ENCODE measurements around the gene RIMS3. TPM values are rescaled to one million over a fixed set of nuclear protein-coding genes. Genes with fewer than 3 reads are reported as not detected.
"Not testable (repeated sequence)": the region's sequence is repeated elsewhere in the genome, so short reads cannot be mapped to it uniquely, and the experiment has no call there.

The RIMS3 gene
- total RNA-seq, 1 donor from 2014 or later: 0.52 TPM

DNA sequence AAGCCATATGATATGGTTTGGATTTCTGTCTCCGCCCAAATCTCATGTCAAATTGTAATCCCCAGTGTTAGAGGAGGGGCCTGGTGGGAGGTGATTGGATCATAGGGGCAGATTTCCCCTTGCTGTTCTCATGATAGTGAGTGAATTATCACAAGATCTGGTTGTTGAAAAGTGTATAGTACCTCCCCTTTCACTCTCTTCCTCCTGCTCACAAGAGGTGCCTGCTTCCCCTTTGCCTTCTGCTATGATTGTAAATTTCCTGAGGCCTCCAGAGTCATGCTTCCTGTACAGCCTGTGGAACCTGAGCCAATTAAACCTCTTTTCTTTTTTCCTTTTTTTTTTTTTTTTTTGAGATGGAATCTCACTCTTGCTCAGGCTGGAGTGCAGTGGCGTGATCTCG lies 90.7 kb downstream of the RIMS3 start:
- H3K27me3 ChIP-seq (ENCODE audit: control insufficient read depth in 3 of 3, insufficient read depth in 3 of 3, low read length in 3 of 3); H3K4me1 ChIP-seq (ENCODE audit: control insufficient read depth in 3 of 3, insufficient read depth in 3 of 3, low read length in 3 of 3); H3K27ac ChIP-seq (ENCODE audit: low read depth, low read length); H3K4me3 ChIP-seq (ENCODE audit: low read length in 3 of 3); H3K36me3 ChIP-seq (ENCODE audit: control insufficient read depth in 3 of 3, insufficient read depth in 3 of 3, low read length in 3 of 3); H3K9me3 ChIP-seq (ENCODE audit: control insufficient read depth in 3 of 3, low read length in 3 of 3); H3K9ac ChIP-seq (ENCODE audit: low read depth in 1 of 3, low read length in 3 of 3): not testable (repeated sequence)

Other genes starting within 250 kb of the RIMS3 start
- under 0.01 TPM for gene ZFP69B, start 215.2 kb downstream of the RIMS3 start, total RNA-seq
- gene ZFP69, start 188.4 kb downstream of the RIMS3 start, total RNA-seq: 3.7 TPM
- 6.3 TPM for gene EXO5, start 156.9 kb downstream of the RIMS3 start, total RNA-seq
- 2.1 TPM for gene ZNF684, start 134.0 kb downstream of the RIMS3 start, total RNA-seq
- 28.2 TPM for gene NFYC, start 26.0 kb upstream of the RIMS3 start, total RNA-seq
- 4.2 TPM for gene KCNQ4, start 118.1 kb upstream of the RIMS3 start, total RNA-seq
- gene CITED4, start 196.7 kb upstream of the RIMS3 start, total RNA-seq: 1.6 TPM

Measured in skeletal muscle tissue (tissue), 4 donors.